Measurements from ENCODE around the gene NTHL1.

DNA sequence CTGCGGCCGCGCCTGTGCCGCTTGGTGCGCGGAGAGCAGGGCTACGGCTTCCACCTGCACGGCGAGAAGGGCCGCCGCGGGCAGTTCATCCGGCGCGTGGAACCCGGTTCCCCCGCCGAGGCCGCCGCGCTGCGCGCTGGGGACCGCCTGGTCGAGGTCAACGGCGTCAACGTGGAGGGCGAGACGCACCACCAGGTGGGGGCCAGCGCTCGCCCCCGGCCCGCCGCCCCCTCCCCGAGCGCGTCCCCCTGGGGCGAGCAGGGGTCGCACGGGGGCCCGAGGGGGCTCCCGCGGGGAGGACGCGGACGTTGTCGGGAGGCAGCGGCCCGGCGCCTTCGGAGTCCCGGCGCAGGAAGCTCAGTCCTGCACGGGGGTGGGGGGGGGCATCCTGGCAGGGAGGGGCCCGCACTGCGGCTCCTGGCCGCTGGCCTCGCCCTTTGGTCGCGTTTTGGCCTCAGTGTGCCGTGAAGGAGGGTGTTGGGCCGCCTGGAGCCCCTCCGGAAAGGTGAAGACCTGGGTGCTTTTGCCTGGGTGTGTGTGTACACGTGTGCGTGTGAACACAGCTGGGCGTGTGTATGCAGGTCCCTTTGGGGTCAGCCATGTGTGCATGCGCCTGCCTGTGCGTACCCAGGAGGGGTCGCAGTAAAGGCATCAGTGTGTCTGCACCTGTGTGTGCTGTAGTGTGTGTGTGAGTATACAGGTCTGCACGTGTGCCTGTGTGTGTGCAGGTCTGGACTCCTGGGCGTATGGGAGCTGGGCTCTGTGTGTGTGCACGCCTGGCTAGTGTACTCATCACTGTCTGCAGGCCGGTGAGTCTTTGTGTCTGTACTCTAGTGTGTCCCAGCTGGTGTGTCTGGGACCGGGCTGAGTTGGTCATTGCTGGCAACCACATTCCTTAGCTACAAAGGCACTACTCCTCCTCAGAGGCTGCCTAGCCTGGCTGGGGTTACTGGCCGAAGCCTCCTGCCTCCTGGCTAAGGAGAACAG, 20.3 kb downstream of the NTHL1 start:
- TF ChIP-seq, protein P1, sequence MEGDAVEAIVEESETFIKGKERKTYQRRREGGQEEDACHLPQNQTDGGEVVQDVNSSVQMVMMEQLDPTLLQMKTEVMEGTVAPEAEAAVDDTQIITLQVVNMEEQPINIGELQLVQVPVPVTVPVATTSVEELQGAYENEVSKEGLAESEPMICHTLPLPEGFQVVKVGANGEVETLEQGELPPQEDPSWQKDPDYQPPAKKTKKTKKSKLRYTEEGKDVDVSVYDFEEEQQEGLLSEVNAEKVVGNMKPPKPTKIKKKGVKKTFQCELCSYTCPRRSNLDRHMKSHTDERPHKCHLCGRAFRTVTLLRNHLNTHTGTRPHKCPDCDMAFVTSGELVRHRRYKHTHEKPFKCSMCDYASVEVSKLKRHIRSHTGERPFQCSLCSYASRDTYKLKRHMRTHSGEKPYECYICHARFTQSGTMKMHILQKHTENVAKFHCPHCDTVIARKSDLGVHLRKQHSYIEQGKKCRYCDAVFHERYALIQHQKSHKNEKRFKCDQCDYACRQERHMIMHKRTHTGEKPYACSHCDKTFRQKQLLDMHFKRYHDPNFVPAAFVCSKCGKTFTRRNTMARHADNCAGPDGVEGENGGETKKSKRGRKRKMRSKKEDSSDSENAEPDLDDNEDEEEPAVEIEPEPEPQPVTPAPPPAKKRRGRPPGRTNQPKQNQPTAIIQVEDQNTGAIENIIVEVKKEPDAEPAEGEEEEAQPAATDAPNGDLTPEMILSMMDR (IDR thresholded peaks at IDR 0.05) = no peak
- TF ChIP-seq POLR2A (IDR thresholded peaks at IDR 0.05) = no peak
